Neural cell (in vitro differentiated cells): ENCODE results near the gene FAM229B. TPM values are rescaled to one million over a fixed set of nuclear protein-coding genes. Genes with fewer than 3 reads are reported as not detected.

Source experiments
- H2AFZ ChIP-seq: fragments of 200-600, 300-800 bp; sonication (generic), shearing (Covaris generic); 2 replicates; pipeline ENCODE4 v1.6.0; 2014; ENCODE audit warnings: low read depth, mild to moderate bottlenecking, antibody characterized with exemption, low read length, moderate library complexity
- H3F3A ChIP-seq: fragments of 200-600 bp; shearing (Covaris generic); 2 replicates; pipeline ENCODE4 v1.6.1; 2016; ENCODE audit warnings: mild to moderate bottlenecking, moderate library complexity, mixed read lengths, antibody characterized with exemption, low read length; ENCODE audit not compliant: insufficient read depth, poor library complexity, severe bottlenecking
- H3K27ac ChIP-seq: fragments of 200-600, 300-800 bp; sonication (generic), shearing (Covaris generic); 2 replicates; pipeline ENCODE4 v1.5.1; 2014; ENCODE audit warnings: mild to moderate bottlenecking, low read length, moderate library complexity
- H3K27me3 ChIP-seq: fragments of 300-800, 200-600 bp; sonication (generic), shearing (Covaris generic); 2 replicates; pipeline ENCODE4 v1.6.0; 2014; ENCODE audit warnings: mild to moderate bottlenecking, low read depth, low read length, moderate library complexity; ENCODE audit not compliant: insufficient read depth
- H3K36me3 ChIP-seq: fragments of 300-800, 200-600 bp; sonication (generic), shearing (Covaris generic); 2 replicates; pipeline ENCODE4 v1.5.1; 2014; ENCODE audit warnings: mild to moderate bottlenecking, antibody characterized with exemption, low read length, moderate library complexity; ENCODE audit not compliant: insufficient read depth
- H3K4me2 ChIP-seq: fragments of 300-800, 200-600 bp; sonication (generic), shearing (Covaris generic); 2 replicates; pipeline ENCODE4 v1.6.0; 2014; ENCODE audit warnings: mild to moderate bottlenecking, low read length
- H3K4me3 ChIP-seq: fragments of 300-800, 200-600 bp; sonication (generic), shearing (Covaris generic); 2 replicates; pipeline ENCODE4 v1.5.1; 2014; ENCODE audit warnings: mild to moderate bottlenecking, low read length, moderate library complexity
- H3K79me2 ChIP-seq: fragments of 200-600 bp; shearing (Covaris generic); replicated peaks from 2 replicates; pipeline ENCODE4 v1.6.0; 2014; ENCODE audit warnings: mild to moderate bottlenecking, low read length, moderate library complexity; ENCODE audit not compliant: insufficient read depth
- H3K9ac ChIP-seq: fragments of 300-800, 200-600 bp; sonication (generic), shearing (Covaris generic); 2 replicates; pipeline ENCODE4 v1.6.1; 2016; ENCODE audit warnings: mild to moderate bottlenecking, low read length, mixed read lengths
- H3K9me2 ChIP-seq: fragments of 200-600 bp; shearing (Covaris generic); 2 replicates; pipeline ENCODE4 v1.6.1; 2016; ENCODE audit warnings: mild to moderate bottlenecking, low read length, mixed read lengths; ENCODE audit not compliant: insufficient read depth
- H3K9me3 ChIP-seq: fragments of 200-600, 300-800 bp; sonication (generic), shearing (Covaris generic); 2 replicates; pipeline ENCODE4 v1.6.1; 2016; ENCODE audit warnings: mild to moderate bottlenecking, mixed run types, low read length, moderate library complexity, mixed read lengths
- H4K20me1 ChIP-seq: fragments of 200-600 bp; shearing (Covaris generic); 2 replicates; pipeline ENCODE4 v1.6.1; 2016; ENCODE audit warnings: mild to moderate bottlenecking, mixed run types; ENCODE audit not compliant: insufficient read depth
- EZH2 ChIP-seq: fragments of 200-600, 300-800 bp; shearing (Covaris generic), sonication (generic); IDR thresholded peaks from 2 replicates; pipeline ENCODE4 v1.6.1; 2014; ENCODE audit warnings: antibody characterized with exemption, low read length, borderline replicate concordance, mild to moderate bottlenecking; ENCODE audit not compliant: insufficient read depth, poor library complexity, severe bottlenecking
- MXI1 ChIP-seq: fragments of 450-650 bp; conservative IDR thresholded peaks from 2 replicates; pipeline ENCODE4 v1.6.1; 2014; ENCODE audit warnings: antibody characterized with exemption, mild to moderate bottlenecking; ENCODE audit not compliant: poor library complexity, severe bottlenecking
- POLR2AphosphoS5 ChIP-seq: IDR thresholded peaks from 2 replicates; pipeline ENCODE4 v1.6.1; 2012
- RAD21 ChIP-seq: fragments of 450-650 bp; conservative IDR thresholded peaks from 2 replicates; pipeline ENCODE4 v1.6.1; 2014; ENCODE audit warnings: antibody characterized with exemption, mild to moderate bottlenecking, moderate library complexity
- SMC3 ChIP-seq: fragments of 450-650 bp; conservative IDR thresholded peaks from 2 replicates; pipeline ENCODE4 v1.6.1; 2014; ENCODE audit warnings: antibody characterized with exemption, mild to moderate bottlenecking, moderate library complexity; ENCODE audit not compliant: poor library complexity
- TAF1 ChIP-seq: IDR thresholded peaks from 2 replicates; pipeline ENCODE4 v1.6.1; 2012; ENCODE audit warnings: low read depth
- polyA plus RNA-seq: library from polyadenylated mRNA; depleted of rRNA; stranded (reverse); fragments of >200 nt; gene quantifications from 2 replicates; pipeline ENCODE4 v1.2.3, GENCODE V29; 2014
- TF ChIP-seq, protein P1 (sequence below): IDR thresholded peaks from 2 replicates; pipeline ENCODE4 v1.6.1; 2012; ENCODE audit warnings: borderline replicate concordance
- TF ChIP-seq, protein P2 (sequence below): fragments of 450-650 bp; IDR thresholded peaks from 2 replicates; pipeline ENCODE4 v1.5.1; 2014; ENCODE audit warnings: antibody characterized with exemption, mild to moderate bottlenecking, moderate library complexity; ENCODE audit not compliant: poor library complexity, severe bottlenecking

Gene FAM229B
- polyA plus RNA-seq, 1 donor from 2014 or later, result 142 TPM

DNA sequence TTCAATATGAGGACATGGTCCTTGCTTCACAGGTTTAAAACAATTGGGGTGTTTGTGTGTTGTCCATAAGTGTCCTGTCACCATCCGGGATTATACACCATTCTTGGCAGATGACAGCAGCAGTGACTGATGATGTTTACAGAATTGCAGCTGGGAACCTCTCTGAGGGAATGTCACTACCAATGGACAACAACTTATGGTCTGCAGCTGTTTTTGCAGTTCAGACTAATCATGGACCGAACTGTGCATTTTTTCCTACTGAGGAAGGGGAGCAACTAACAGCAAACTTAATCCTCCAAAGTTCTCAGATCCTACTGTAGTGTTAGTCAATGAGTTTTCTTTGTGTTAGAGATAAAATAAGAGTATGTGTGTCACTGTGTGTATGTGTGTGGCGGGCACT lies 26.0 kb downstream of the FAM229B start:
- no peaks in the 10 kb centered on the region for H3F3A ChIP-seq
- H4K20me1 ChIP-seq, result no peaks in the 10 kb centered on the region
- H2AFZ ChIP-seq, result no peak overlapping the region
- TF ChIP-seq, protein P1, sequence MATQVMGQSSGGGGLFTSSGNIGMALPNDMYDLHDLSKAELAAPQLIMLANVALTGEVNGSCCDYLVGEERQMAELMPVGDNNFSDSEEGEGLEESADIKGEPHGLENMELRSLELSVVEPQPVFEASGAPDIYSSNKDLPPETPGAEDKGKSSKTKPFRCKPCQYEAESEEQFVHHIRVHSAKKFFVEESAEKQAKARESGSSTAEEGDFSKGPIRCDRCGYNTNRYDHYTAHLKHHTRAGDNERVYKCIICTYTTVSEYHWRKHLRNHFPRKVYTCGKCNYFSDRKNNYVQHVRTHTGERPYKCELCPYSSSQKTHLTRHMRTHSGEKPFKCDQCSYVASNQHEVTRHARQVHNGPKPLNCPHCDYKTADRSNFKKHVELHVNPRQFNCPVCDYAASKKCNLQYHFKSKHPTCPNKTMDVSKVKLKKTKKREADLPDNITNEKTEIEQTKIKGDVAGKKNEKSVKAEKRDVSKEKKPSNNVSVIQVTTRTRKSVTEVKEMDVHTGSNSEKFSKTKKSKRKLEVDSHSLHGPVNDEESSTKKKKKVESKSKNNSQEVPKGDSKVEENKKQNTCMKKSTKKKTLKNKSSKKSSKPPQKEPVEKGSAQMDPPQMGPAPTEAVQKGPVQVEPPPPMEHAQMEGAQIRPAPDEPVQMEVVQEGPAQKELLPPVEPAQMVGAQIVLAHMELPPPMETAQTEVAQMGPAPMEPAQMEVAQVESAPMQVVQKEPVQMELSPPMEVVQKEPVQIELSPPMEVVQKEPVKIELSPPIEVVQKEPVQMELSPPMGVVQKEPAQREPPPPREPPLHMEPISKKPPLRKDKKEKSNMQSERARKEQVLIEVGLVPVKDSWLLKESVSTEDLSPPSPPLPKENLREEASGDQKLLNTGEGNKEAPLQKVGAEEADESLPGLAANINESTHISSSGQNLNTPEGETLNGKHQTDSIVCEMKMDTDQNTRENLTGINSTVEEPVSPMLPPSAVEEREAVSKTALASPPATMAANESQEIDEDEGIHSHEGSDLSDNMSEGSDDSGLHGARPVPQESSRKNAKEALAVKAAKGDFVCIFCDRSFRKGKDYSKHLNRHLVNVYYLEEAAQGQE, result no peak
- H3K9me3 ChIP-seq, result no peaks in the 10 kb centered on the region
- no peak overlapping the region for H3K4me3 ChIP-seq
- H3K27ac ChIP-seq, result no peak overlapping the region
- no peaks in the 10 kb centered on the region for H3K36me3 ChIP-seq
- H3K9me2 ChIP-seq, result no peaks in the 10 kb centered on the region
- no peaks in the 10 kb centered on the region for H3K79me2 ChIP-seq
- H3K27me3 ChIP-seq, result no peaks in the 10 kb centered on the region
- H3K4me2 ChIP-seq, result no peak overlapping the region
- H3K9ac ChIP-seq, result no peak overlapping the region

DNA sequence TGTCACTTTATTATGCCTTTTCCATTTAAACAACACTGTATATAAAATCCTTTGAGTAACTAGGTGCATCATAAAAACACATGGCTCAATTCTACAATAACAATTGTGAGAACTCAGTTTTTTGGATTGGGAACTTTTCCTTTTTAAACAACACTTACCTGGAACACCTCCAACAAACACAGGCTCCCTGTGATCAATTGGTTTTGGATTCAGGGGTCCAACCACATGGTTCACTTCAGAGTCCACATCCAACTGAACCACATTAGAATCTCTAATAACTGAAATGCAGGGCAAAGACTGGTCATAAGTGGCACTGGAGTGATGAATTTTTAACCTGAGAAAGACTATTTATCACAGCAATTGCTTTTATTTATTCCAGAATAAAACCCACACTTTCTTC lies 26.5 kb downstream of the FAM229B start:
- Histone ChIP-seq H4K20me1 (no peaks in the 10 kb centered on the region), H3K4me3 (no peak overlapping the region), H3K36me3 (no peaks in the 10 kb centered on the region), H3K9ac (no peak overlapping the region), H3K9me2 (no peaks in the 10 kb centered on the region), H3K27ac (no peak overlapping the region), H3K4me2 (no peak overlapping the region), H3K9me3 (no peaks in the 10 kb centered on the region), H3K79me2 (no peaks in the 10 kb centered on the region), H3F3A (no peaks in the 10 kb centered on the region), H3K27me3 (no peaks in the 10 kb centered on the region), H2AFZ (no peak overlapping the region)
- no peak for TF ChIP-seq SMC3
- no peak for TF ChIP-seq TAF1
- TF ChIP-seq RAD21, result no peak
- no peak for TF ChIP-seq MXI1
- TF ChIP-seq, protein P1, result no peak

DNA sequence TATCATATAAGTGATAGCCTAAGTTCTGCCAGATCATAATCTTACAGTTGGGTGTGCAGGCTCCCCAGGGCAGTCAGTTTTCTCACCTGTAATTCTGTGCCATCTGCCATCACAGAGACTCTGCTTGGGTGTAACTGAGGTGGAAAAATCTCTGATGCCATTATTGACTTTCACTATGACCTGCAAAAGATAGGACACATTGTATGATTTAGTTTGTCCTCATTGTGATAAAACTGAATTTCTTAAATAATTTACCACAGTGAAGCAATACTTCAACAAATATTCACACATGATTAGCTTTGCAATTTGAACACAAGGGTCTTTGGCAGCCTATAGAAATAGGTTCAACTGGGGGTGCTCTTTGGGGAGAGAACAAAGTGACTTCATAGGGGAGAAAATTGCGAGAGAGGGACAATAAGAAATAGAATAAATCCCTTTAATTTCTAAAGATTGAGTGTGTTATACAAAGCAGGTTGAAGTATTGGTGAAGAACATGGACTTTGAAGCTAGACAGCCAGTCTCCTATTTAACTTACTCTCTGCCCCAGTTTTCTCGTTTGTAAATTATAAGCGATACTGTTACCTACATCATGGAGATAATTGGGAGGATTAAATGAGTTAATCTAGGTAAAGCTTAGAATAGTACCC lies 27.3 kb downstream of the FAM229B start:
- Histone ChIP-seq H3F3A (no peaks in the 10 kb centered on the region), H3K9ac (no peak overlapping the region), H2AFZ (no peak overlapping the region), H3K79me2 (no peaks in the 10 kb centered on the region), H3K9me3 (no peaks in the 10 kb centered on the region), H3K4me3 (no peak overlapping the region), H3K27ac (no peak overlapping the region), H3K27me3 (no peaks in the 10 kb centered on the region), H3K9me2 (no peaks in the 10 kb centered on the region), H3K36me3 (no peaks in the 10 kb centered on the region), H3K4me2 (no peak overlapping the region), H4K20me1 (no peaks in the 10 kb centered on the region)
- TF ChIP-seq, protein P2, sequence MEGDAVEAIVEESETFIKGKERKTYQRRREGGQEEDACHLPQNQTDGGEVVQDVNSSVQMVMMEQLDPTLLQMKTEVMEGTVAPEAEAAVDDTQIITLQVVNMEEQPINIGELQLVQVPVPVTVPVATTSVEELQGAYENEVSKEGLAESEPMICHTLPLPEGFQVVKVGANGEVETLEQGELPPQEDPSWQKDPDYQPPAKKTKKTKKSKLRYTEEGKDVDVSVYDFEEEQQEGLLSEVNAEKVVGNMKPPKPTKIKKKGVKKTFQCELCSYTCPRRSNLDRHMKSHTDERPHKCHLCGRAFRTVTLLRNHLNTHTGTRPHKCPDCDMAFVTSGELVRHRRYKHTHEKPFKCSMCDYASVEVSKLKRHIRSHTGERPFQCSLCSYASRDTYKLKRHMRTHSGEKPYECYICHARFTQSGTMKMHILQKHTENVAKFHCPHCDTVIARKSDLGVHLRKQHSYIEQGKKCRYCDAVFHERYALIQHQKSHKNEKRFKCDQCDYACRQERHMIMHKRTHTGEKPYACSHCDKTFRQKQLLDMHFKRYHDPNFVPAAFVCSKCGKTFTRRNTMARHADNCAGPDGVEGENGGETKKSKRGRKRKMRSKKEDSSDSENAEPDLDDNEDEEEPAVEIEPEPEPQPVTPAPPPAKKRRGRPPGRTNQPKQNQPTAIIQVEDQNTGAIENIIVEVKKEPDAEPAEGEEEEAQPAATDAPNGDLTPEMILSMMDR, result no peak
- TF ChIP-seq POLR2AphosphoS5 (no peak), EZH2 (no peak)
